WTC11 (cell line): ENCODE measurements around the gene C9orf72. TPM values are rescaled to one million over a fixed set of nuclear protein-coding genes. Genes with fewer than 3 reads are reported as not detected.

Source experiments
- ATAC-seq: fragments of 200-7000 bp; cut with Tn5 transposase; 2 replicates; pipeline ENCODE4 v1.10.0; 2021; ENCODE audit warnings: mild to moderate bottlenecking, moderate library complexity
- CTCF ChIA-PET: fragments of 300-600 bp; sonication (Branson Sonifier 250); formaldehyde crosslinking; loops from one replicate; lab custom pipeline; 2021; ENCODE audit warnings: antibody characterized with exemption; lab: Charles Lee
- POLR2A ChIA-PET: fragments of 350-600 bp; sonication (Branson Sonifier 250); formaldehyde crosslinking; loops from one replicate; lab custom pipeline; 2021; ENCODE audit warnings: antibody characterized with exemption; lab: Charles Lee
- DNase-seq: peaks from one replicate; pipeline ENCODE4 v3.0.0; 2021; ENCODE audit warnings: low spot score
- H3K27ac Mint-ChIP-seq: 2 replicates; pipeline ENCODE4 v1.8.0; 2021; ENCODE audit warnings: mixed read lengths
- H3K27me3 Mint-ChIP-seq: 2 replicates; pipeline ENCODE4 v1.8.0; 2021; ENCODE audit warnings: low read depth, mild to moderate bottlenecking, moderate library complexity, mixed read lengths
- H3K36me3 Mint-ChIP-seq: 2 replicates; pipeline ENCODE4 v1.8.0; 2021; ENCODE audit warnings: mixed read lengths
- H3K4me1 Mint-ChIP-seq: 2 replicates; pipeline ENCODE4 v1.8.0; 2022; ENCODE audit warnings: mixed read lengths
- H3K4me3 Mint-ChIP-seq: 2 replicates; pipeline ENCODE4 v1.8.0; 2021; ENCODE audit warnings: mild to moderate bottlenecking, moderate library complexity, mixed read lengths
- H3K9me3 Mint-ChIP-seq: 2 replicates; pipeline ENCODE4 v1.8.0; 2021; ENCODE audit warnings: mixed read lengths
- CREB1 ChIP-seq: sonication (generic); formaldehyde crosslinking; IDR thresholded peaks from 2 replicates; pipeline ENCODE4 v1.8.0; 2023; ENCODE audit warnings: mild to moderate bottlenecking, missing genetic modification reagents
- CREM ChIP-seq: sonication (generic); formaldehyde crosslinking; IDR thresholded peaks from 2 replicates; pipeline ENCODE4 v1.8.1; 2022; ENCODE audit warnings: mild to moderate bottlenecking, missing genetic modification reagents, moderate library complexity
- ERG ChIP-seq: fragments of 250-450 bp; sonication (Bioruptor Pico); IDR thresholded peaks from 2 replicates; pipeline ENCODE4 v1.8.0; 2021; ENCODE audit warnings: mild to moderate bottlenecking
- ETV6 ChIP-seq: sonication (generic); formaldehyde crosslinking; IDR thresholded peaks from 2 replicates; pipeline ENCODE4 v1.8.1; 2022; ENCODE audit warnings: mild to moderate bottlenecking, missing genetic modification reagents
- FOXP4 ChIP-seq: sonication (generic); formaldehyde crosslinking; IDR thresholded peaks from 2 replicates; pipeline ENCODE4 v1.8.0; 2022; ENCODE audit warnings: mild to moderate bottlenecking, missing genetic modification reagents
- IRF2 ChIP-seq: sonication (generic); formaldehyde crosslinking; IDR thresholded peaks from 2 replicates; pipeline ENCODE4 v1.8.0; 2022; ENCODE audit warnings: low read depth, missing genetic modification reagents, borderline replicate concordance
- MLX ChIP-seq: sonication (generic); formaldehyde crosslinking; IDR thresholded peaks from 2 replicates; pipeline ENCODE4 v1.8.1; 2023; ENCODE audit warnings: mild to moderate bottlenecking, missing genetic modification reagents, moderate library complexity
- MXD4 ChIP-seq: fragments of 250-450 bp; sonication (Bioruptor Pico); IDR thresholded peaks from 2 replicates; pipeline ENCODE4 v1.8.0; 2021; ENCODE audit warnings: mild to moderate bottlenecking, moderate library complexity, borderline replicate concordance
- NFATC4 ChIP-seq: fragments of 250-450 bp; sonication (Bioruptor Pico); IDR thresholded peaks from 2 replicates; pipeline ENCODE4 v1.9.0; 2021; ENCODE audit warnings: mild to moderate bottlenecking
- NFYB ChIP-seq: sonication (generic); formaldehyde crosslinking; conservative IDR thresholded peaks from 2 replicates; pipeline ENCODE4 v1.8.0; 2022; ENCODE audit warnings: low read depth, missing genetic modification reagents
- OVOL2 ChIP-seq: fragments of 250-450 bp; sonication (Bioruptor Pico); IDR thresholded peaks from 2 replicates; pipeline ENCODE4 v1.9.0; 2021; ENCODE audit warnings: mild to moderate bottlenecking, borderline replicate concordance
- RORB ChIP-seq: fragments of 250-450 bp; sonication (Bioruptor Pico); IDR thresholded peaks from 2 replicates; pipeline ENCODE4 v1.9.0; 2021; ENCODE audit warnings: mild to moderate bottlenecking
- SOX15 ChIP-seq: fragments of 250-450 bp; sonication (Bioruptor Pico); IDR thresholded peaks from 2 replicates; pipeline ENCODE4 v1.9.0; 2021; ENCODE audit warnings: mild to moderate bottlenecking
- SP1 ChIP-seq: sonication (generic); formaldehyde crosslinking; conservative IDR thresholded peaks from 2 replicates; pipeline ENCODE4 v1.8.1; 2022; ENCODE audit warnings: missing genetic modification reagents
- TEAD4 ChIP-seq: sonication (generic); formaldehyde crosslinking; IDR thresholded peaks from 2 replicates; pipeline ENCODE4 v1.8.0; 2022; ENCODE audit warnings: mild to moderate bottlenecking, missing genetic modification reagents
- TP53 ChIP-seq: sonication (generic); formaldehyde crosslinking; IDR thresholded peaks from 2 replicates; pipeline ENCODE4 v1.8.1; 2023; ENCODE audit warnings: mild to moderate bottlenecking, missing genetic modification reagents
- ZNF263 ChIP-seq: sonication (generic); formaldehyde crosslinking; IDR thresholded peaks from 2 replicates; pipeline ENCODE4 v1.8.1; 2022; ENCODE audit warnings: low read depth, mild to moderate bottlenecking, moderate library complexity, missing genetic modification reagents
- ZNF317 ChIP-seq: sonication (generic); formaldehyde crosslinking; IDR thresholded peaks from 2 replicates; pipeline ENCODE4 v1.8.1; 2023; ENCODE audit warnings: low read depth, mild to moderate bottlenecking, moderate library complexity, missing genetic modification reagents, borderline replicate concordance
- ZNF425 ChIP-seq: fragments of 250-450 bp; sonication (Bioruptor Pico); conservative IDR thresholded peaks from 2 replicates; pipeline ENCODE4 v1.9.0; 2021; ENCODE audit warnings: mild to moderate bottlenecking
- ZNF512 ChIP-seq: sonication (generic); formaldehyde crosslinking; IDR thresholded peaks from 2 replicates; pipeline ENCODE4 v1.8.1; 2022; ENCODE audit warnings: missing genetic modification reagents, borderline replicate concordance
- ZNF671 ChIP-seq: fragments of 250-450 bp; sonication (Bioruptor Pico); IDR thresholded peaks from 2 replicates; pipeline ENCODE4 v1.8.0; 2021; ENCODE audit warnings: mild to moderate bottlenecking
- total RNA-seq: library from RNA; stranded (reverse); gene quantifications from 3 replicates; pipeline ENCODE4 v1.2.3, GENCODE V29; 2021

The C9orf72 gene
- total RNA-seq, 1 experiment from 2014 or later = 21.5 TPM

GRCh38 chr9:27520986-27521385, 52.3 kb downstream of the C9orf72 start (continued):
- TF ChIP-seq SOX15 (CRISPR knock-in tag) (no peak), CREB1 (CRISPR knock-in tag) (no peak), ZNF512 (CRISPR knock-in tag) (no peak), NFYB (no peak), ZNF425 (CRISPR knock-in tag) (no peak), ETV6 (CRISPR knock-in tag) (no peak), NFATC4 (CRISPR knock-in tag) (no peak)

- ATAC-seq (no peak), DNase-seq (no peak)
- Mint-ChIP-seq H3K4me3 (no peak overlapping the region), H3K4me1 (peaks cover 52% of the 10 kb centered on the region), H3K27me3 (no peaks in the 10 kb centered on the region), H3K27ac (no peak overlapping the region), H3K9me3 (no peaks in the 10 kb centered on the region), H3K36me3 (peaks cover 5% of the 10 kb centered on the region; the same call in 1 of the 2 replicates)
- TF ChIP-seq ZNF317 = no peak
- TF ChIP-seq CREM (CRISPR knock-in tag) = no peak
- no peak for TF ChIP-seq SP1 (CRISPR knock-in tag)
- no peak for TF ChIP-seq ERG (CRISPR knock-in tag)
- POLR2A ChIA-PET = no interaction called here
- CTCF ChIA-PET = no interaction called here
These were observed 53.5 kb downstream of the C9orf72 start for GRCh38 chr9:27519466-27520465.

GRCh38 chr9:27518809-27519208, 54.5 kb downstream of the C9orf72 start:
- no peaks in the 10 kb centered on the region for H3K9me3 Mint-ChIP-seq
- H3K27me3 Mint-ChIP-seq = no peaks in the 10 kb centered on the region
- no peak overlapping the region for H3K27ac Mint-ChIP-seq
- no peak overlapping the region for H3K4me3 Mint-ChIP-seq
- DNase-seq (no peak), ATAC-seq (no peak)
- CTCF ChIA-PET = no interaction called here
- peaks cover 44% of the 10 kb centered on the region for H3K4me1 Mint-ChIP-seq
- H3K36me3 Mint-ChIP-seq = no peaks in the 10 kb centered on the region
- POLR2A ChIA-PET = no interaction called here
- no peak for TF ChIP-seq ZNF512 (CRISPR knock-in tag)
- TF ChIP-seq FOXP4 (CRISPR knock-in tag) = no peak
- TF ChIP-seq IRF2 (CRISPR knock-in tag) = no peak
- TF ChIP-seq TEAD4 (CRISPR knock-in tag) = no peak
- no peak for TF ChIP-seq MXD4 (CRISPR knock-in tag)
- no peak for TF ChIP-seq MLX
- no peak for TF ChIP-seq OVOL2
- TF ChIP-seq ZNF263 (CRISPR knock-in tag) = no peak
- TF ChIP-seq TP53 (CRISPR knock-in tag) = no peak
- no peak for TF ChIP-seq ZNF425 (CRISPR knock-in tag)
- no peak for TF ChIP-seq ZNF671
- no peak for TF ChIP-seq RORB (CRISPR knock-in tag)
- TF ChIP-seq, all 79 proteins: peak for 0
